Hepatocyte (in vitro differentiated cells): ENCODE measurements around the gene RAB42.

ENCODE experiments used
- EZH2 ChIP-seq: fragments of 200-600 bp; sonication (generic); IDR thresholded peaks from 2 replicates; pipeline ENCODE4 v1.6.1; 2016; ENCODE audit warnings: antibody characterized with exemption, mild to moderate bottlenecking, borderline replicate concordance
- TF ChIP-seq, protein P1 (sequence below): fragments of 200-600 bp; sonication (generic); IDR thresholded peaks from 2 replicates; pipeline ENCODE4 v1.5.1; 2016; ENCODE audit warnings: antibody characterized with exemption, mild to moderate bottlenecking; ENCODE audit not compliant: poor library complexity

DNA sequence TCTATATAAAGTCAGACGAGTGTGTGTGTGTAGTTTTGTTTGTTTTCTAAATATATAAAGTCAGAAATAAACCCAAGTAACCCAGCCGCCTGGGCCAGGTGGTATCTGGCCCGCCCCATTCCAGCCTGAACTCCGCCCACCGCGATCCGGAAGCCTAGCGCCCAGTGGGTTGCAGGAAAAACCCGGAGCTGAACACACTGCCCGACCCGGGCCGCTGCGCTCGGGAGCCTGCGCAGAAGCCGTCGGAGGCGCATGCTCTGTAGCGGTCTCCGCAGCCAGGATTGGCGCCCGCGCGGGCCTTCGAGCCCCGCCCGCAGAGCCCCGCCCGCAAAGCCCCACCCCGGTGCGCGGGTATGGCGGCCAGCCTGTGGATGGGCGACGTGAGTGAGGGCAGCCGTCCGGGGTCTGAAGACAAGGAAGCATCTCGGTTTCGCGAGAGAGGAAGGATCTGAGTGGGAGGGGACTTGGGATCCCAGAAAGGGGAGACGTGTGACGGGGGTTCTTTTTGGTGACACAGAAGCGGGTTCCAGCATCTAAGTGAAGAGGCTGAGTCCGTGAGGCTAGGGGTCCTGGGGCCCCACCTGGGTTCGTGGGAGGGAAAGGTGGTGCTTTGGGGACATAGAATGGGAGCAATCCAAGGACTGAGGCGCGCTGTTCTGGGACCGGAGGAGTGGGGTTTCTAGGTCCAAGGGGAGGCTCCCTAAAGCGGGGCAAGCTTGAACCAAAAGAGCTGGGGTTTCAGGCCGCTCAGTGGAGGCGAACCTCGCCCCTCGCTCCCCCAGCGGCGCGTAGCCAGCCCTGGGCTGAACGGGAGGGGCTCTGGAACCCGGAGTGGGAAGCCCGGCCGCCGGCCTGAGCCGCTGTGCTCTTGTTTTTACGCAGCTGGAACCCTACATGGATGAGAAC is 39.1 kb upstream of the RAB42 start, which contains the start of gene TRNAU1AP:
- no peak for TF ChIP-seq EZH2
- TF ChIP-seq, protein P1, sequence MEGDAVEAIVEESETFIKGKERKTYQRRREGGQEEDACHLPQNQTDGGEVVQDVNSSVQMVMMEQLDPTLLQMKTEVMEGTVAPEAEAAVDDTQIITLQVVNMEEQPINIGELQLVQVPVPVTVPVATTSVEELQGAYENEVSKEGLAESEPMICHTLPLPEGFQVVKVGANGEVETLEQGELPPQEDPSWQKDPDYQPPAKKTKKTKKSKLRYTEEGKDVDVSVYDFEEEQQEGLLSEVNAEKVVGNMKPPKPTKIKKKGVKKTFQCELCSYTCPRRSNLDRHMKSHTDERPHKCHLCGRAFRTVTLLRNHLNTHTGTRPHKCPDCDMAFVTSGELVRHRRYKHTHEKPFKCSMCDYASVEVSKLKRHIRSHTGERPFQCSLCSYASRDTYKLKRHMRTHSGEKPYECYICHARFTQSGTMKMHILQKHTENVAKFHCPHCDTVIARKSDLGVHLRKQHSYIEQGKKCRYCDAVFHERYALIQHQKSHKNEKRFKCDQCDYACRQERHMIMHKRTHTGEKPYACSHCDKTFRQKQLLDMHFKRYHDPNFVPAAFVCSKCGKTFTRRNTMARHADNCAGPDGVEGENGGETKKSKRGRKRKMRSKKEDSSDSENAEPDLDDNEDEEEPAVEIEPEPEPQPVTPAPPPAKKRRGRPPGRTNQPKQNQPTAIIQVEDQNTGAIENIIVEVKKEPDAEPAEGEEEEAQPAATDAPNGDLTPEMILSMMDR = peak; percentile 0
